Measurements from ENCODE around the gene UBE2J2. TPM values are rescaled to one million over a fixed set of nuclear protein-coding genes. Genes with fewer than 3 reads are reported as not detected.
"Not testable (repeated sequence)": the region's sequence is repeated elsewhere in the genome, so short reads cannot be mapped to it uniquely, and the experiment has no call there.

UBE2J2 gene
- polyA plus RNA-seq, 3 donors = 51.7 to 58.8 (median 54.6) TPM

DNA sequence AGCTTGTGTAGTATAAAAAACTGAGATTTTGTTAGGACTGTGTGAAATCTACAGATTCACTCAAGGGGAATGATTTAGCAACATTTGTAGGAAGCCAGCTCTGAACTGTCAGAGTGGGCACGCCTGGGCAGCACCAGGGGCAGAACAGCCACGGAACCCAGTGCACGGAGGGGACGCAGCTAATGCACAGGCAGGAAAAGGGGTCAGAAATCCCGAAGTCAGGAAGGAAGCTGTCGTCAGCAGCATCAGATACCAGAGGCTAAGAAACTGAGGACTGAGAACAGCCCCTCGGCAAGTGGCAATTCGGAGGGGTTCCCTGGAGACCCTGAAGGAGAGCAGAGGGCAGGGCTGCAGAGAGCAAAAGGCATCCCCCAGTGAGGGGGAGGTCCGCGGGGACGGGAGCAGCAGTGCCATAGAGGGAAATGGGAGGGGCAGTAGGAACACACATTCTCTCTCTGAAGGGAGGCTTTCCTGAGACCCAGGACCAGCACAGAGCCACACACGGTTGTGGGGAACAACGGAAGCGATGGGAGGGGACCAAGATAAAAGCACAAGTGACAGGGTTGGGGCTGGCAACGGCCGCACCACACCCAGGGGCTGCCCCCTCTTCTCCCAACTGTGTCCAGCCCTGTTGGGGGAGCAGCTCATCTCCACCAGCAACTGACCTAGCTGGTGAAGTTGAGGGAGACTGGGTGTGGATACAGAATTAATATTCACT, 12.7 kb downstream of the UBE2J2 start:
- DNase-seq = no peak

DNA sequence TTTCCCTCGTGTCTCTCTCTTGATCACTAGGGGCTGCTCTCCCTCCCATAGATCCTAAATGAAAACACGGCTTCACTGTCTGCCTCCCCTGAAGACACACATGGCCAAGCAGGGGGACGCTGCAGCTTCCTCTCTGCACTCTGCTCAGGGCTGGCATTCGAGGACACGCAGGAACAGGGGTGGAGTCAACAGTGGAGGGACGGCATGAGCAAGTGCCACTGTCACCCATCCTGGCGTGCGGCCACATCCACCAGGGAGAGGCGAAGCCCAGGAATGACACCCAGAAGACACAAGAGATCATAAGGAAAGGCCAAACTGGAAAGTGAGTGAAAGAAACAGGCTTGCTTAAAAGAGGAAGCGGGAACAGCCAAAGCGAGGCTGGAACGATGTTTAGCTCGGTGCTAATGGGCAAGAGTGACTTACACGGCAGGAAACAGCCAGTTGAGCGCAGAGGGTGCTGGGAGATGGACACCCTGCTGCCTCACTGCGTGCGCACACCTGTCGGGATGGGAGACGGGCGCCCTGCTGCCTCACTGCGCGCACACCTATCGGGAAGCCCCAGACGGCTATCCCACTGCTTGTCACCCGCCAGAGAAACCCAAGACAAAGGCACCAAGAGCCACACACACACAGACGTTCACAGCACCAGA, 13.6 kb downstream of the UBE2J2 start:
- no peak for DNase-seq

DNA sequence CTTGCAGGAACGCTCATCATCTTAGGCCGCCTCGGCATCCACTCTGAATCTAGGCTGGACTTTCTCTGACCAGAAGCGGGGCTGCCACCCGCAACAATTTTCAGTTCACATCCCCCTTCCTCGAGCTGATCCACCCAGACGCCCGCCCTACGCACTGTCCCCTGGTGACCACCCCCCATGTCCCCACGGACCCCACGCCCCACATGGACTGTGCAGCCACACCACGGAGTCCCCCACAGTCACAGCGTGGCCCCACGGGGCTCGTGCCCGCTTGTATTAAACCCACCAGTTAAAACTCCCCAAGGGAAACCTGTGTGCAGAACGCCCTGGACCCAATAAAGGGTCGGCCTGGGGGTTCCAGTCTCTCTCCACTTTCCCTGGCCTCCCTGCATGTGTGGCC, 14.1 kb downstream of the UBE2J2 start:
- no peak for DNase-seq

DNA sequence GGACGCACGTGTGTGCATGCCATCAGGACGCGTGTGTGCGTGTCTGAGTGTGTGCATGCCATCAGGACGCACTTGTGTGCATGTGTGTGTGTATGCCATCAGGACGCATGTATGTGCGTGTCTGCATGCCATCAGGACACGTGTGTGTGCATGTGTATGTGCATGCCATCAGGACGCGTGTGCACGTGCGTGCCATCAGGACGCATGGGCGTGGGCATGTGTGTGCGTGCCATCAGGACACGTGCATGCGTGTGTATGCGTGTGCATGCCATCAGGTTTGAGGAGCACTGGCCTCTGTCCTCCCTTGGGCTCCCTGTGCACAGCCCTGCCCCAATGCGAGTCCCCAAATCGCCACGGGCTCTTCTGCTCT, 14.6 kb downstream of the UBE2J2 start:
- DNase-seq = no peak

DNA sequence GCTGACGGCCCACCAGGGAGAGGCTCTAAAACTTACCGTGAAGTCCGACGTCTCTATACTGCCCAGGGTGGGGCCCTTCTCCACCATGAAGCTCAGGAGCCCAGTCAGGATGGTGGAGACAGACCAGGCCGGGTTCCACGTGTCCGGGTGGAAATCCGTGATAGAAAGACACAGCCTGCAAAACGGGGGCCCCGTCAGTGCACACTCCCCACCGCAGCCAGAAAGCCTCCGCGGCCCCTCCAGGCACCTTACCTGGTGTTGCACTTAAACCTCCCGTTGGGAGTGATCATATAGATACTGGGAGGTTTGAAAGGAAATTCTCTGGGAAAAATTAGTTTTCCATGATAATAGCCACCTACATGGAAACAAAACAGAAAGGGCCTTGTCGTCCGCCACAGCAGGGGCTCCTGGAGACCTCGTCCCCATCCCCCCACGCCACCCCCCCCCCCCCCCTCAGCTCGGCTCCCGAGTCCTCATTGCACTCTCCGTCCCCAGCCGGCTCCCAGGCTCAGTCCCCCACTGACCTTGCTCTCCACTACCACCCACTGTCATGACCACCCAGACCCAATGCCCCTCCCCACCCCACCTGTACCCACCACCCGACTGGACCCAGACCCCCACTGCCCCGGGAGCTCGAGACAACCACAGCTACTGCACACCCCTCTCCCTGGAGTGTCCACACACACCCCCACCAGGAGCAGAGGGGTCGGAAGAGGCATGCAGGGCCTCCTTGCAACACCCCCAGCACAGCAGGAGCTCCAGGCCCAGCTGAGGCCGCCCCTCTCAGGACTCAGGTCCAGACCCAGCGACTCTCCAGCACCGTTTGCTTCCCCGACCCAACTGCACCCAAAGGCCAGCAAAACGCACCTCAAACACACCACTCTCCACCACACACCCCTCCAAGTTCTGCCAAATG, 16.4 kb downstream of the UBE2J2 start:
- no peak for DNase-seq

DNA sequence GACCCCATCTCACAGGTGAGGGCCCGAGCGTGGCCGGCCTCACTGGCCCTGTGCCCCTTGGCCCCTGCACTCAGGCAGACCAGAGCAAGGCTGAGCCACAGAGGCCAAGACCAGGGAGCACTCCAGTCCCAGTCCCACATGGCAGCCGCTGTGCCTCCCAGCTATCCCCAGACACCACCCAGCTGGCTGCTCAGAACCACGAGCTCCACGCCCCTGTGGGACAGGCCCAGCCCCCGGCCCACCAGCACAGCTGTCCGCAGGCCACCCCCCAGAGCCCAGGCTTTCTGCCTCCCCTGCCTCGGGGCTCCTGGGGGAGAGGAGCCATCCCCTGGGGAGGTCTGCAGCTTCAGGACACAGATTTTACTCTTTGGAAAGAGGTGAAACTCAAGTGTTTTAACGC, 18.0 kb downstream of the UBE2J2 start:
- no peak for DNase-seq

DNA sequence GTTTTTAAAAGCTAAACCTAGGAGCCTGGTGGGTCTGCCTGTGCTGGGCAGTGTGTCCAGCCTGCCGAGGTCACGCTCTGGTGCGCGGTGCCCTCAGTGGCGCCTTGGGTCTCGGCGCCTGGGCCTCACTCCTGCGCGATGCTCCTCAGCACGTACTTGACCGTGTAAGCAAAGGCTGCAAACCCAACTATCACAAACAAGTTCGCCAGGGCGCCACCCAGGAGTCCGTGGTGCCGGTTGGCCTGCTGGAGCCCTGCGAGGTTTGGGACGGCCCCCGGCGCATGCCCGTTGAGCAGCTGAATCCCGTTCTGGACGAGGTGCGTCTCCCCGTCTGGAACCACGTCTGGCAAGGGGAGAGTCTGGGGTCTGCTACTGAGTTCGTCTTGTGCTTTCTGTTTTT, 18.6 kb downstream of the UBE2J2 start:
- no peak for DNase-seq

DNA sequence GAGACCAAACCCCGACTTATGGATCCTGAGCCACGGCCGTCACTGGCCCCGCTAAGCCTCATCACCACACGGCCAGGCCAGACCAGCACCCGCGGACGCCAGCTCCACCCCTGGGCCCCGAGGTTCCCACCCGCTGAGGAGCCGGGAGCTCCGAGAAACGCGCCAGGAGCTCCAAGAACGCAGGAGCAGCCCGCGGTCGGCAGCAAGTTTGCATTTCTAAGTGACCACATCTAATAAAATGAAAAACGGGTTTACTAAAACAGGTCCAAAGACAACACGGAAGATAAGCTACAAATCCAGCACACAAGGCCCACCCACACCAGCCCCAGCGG, 19.0 kb downstream of the UBE2J2 start:
- DNase-seq = no peak

DNA sequence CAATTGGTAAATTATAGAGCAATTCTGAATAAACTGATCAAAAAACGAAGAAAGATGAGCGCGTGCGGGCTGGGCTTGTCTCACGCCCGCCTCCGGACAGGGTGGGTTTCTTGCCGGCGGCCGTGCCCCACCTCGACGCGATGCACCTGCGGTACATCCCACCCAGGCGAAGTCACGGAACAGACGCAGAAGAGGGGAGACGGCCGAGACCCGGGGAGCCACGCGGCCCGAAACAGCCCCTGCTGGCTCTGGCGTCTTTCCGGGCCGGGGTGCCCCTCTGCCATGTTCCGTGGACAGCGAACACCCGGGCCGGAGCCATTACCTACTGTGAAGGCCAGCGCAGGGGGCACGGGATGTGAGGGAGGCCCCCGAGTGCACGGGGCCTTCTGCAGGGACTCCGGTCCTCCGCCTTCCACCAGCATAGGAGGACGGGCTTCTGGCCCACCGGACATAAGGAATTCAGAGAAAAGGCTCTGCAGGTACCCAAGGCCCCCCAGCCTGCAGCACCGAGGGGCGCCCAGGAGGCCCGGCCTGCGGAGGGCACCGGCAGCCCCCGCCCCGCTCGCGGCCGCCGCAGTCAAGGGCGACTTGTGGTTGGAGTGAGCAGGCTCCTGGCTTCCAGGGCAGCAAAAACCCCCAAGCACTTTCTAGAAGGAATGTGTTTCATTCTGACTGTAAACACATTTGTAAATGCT, 19.5 kb downstream of the UBE2J2 start:
- no peak for DNase-seq

DNA sequence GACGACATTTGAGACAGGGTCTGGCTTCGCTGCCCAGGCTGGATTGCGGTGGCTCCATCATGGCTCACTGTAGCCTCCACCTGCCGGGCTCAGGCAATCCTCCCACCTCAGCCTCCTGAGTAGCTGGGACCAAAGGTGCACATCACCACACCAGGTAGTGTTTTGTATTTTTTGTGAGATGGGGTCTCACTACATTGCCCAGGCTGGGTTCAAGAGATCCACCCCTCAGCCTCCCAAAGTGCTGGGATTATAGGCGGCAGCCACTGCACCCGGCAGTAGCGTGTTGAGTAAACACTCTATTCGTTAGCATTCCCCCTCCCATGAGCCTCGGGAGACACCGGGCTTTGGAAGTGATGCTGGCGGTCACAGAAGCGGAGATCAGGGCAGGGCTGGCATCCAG, 20.3 kb downstream of the UBE2J2 start:
- DNase-seq = no peak

DNA sequence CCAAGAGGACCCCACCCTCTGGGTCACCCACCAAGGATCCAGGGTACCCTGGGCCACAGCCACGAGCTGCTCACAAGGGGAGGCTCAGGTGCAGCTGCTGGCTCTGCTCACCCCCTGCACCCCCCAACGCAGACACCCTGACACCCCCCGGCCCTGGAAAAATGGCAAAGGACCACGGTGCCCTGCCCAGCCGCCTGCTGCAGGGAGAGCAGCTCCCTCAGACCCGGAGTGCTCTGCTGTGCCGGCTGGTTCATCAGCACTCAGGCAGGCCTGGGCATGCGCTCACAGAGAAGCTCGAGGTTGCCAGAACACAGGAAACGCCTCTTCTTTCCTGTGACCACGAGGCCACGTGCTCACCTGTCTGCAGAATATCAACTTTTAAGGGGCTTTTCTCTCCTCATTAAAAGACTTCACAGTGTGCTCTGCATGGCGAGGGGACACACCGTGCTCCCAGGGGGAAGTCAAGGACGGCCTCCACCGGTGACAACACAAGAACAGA, 22.8 kb downstream of the UBE2J2 start:
- DNase-seq = no peak

DNA sequence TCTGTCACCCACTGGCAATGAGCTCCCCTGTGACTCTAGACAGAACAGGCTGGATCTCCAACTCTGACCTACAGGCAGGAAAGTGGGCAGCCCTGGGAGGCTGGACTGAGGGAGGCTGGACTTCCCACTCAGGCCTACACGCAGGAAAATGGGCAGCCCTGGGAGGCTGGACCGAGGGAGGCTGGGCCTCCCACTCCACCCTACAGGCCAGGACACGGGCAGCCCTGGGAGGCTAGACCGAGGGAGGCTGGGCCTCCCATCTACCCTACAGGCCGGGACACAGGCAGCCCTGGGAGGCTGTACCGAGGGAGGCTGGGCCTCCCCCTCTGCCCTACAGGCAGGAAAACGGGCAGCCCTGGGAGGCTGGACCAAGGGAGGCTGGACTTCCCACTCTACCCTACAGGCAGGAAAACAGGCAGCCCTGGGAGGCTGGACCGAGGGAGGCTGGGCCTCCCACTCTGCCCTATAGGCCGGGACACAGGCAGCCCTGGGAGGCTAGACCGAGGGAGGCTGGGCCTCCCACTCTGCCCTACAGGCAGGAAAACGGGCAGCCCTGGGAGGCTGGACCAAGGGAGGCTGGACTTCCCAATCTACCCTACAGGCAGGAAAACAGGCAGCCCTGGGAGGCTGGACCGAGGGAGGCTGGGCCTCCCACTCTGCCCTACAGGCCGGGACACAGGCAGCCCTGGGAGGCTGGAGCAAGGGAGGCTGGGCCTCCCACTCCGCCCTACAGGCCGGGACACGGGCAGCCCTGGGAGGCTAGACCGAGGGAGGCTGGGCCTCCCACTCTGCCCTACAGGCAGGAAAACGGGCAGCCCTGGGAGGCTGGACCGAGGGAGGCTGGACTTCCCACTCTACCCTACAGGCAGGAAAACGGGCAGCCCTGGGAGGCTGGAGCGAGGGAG, 25.4 kb downstream of the UBE2J2 start:
- DNase-seq = not testable (repeated sequence)

DNA sequence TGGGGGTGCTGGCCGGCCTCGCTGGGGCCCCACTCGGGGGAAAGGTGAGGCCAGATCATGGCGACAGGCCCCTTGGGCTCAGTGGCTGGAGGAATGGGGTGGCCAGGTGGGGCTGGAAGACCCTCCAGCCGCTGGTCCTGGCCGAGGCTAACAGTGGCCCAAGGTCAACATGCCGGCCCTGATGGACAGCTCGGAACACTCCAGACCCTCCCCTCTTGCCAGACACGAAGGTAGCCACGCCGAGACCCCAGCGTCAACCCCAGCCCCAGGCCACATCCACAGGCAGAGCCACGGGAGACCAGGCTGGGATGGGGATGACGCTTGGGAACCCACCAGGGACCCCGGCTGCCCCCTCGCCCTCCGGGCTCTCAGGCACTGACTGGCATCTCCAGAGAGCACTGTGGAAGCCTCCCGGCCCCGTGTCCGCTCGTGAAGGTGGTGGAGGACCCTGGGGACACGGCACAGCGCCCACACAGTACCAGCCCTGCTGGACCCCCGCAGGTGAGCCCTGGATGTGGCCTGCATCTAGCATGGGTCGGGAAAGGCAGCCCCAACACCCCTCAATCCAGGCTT, 26.2 kb downstream of the UBE2J2 start:
- no peak for DNase-seq

DNA sequence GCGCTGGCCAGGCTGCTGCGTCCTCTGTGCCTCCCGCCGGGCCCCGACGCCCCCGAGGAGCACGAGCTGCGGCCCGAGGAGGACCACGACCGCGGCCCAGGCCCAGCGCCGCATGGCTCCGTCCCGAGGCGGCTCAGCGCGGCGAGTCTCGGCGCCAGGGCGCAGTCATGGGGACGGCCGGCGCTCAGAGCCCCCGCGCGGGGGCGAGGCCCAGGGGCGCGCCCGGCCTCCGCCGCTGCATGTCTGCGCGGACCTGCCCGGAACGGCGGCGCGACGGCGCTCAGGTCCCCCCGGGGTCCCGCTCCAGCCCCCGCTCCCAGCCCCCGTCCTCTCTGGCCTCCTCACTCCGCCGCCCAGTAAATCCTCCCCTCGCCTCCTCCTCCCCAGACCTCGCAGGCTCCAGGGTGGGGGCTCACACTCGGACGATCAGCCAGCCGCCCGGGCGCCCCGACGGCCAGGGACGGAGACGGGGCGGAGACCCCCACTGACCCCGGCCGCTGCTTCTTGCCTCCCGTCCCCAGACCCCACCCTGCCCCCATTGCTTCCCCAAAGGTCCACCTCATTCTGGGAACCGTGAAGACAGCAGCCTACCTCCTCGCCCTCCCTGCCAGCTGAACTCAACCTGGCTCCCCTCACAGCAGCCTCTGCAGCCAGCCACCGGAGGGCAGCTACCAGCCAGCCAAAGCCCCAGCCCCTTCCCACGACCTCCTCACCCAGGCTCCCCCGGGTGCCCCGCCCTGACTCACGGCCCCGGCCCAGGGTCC, 26.9 kb downstream of the UBE2J2 start, which contains the start of gene C1QTNF12:
Gene C1QTNF12 (minus strand): TSS at position 146 of the 764 bp plus-strand sequence. CDS start 32 bp downstream, at position 114.
- no peak for DNase-seq

DNA sequence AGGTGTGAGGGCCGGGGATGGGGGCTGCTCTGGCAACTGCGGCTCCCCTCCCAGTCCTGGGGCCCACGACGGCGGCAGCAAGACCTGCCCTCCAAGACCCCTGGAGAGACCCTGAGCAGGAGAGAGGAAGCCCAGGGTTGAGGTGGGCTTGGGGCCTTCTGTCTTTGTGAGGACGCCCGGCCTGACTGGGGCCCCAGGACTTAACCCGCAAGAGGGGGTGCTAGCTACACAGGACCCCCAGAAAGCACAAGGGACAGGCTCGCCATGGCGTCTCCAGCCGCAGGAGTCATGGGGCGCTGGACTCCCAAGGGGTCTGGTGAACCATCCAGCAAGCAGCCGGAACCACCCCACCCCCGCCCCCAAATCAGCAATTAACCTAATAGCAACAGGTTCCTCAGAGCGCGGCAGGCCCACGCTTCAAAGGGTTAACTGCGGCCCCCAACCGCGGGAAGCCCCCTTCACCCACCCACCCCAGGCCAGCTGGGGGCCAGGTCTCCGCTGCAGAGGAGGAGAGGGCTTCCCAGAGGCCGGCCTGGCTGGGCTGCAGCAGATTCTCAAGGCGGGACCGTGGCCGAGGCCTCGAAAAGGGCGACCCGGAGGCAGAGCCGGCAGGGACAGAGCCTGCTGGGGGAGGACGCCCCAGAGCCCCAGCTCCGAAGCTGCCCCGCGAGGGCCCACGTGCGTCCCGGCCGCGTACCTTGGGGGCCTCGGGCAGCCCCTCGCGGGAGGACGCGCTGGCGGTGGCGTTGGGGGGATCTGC, 27.7 kb downstream of the UBE2J2 start:
- DNase-seq = no peak

DNA sequence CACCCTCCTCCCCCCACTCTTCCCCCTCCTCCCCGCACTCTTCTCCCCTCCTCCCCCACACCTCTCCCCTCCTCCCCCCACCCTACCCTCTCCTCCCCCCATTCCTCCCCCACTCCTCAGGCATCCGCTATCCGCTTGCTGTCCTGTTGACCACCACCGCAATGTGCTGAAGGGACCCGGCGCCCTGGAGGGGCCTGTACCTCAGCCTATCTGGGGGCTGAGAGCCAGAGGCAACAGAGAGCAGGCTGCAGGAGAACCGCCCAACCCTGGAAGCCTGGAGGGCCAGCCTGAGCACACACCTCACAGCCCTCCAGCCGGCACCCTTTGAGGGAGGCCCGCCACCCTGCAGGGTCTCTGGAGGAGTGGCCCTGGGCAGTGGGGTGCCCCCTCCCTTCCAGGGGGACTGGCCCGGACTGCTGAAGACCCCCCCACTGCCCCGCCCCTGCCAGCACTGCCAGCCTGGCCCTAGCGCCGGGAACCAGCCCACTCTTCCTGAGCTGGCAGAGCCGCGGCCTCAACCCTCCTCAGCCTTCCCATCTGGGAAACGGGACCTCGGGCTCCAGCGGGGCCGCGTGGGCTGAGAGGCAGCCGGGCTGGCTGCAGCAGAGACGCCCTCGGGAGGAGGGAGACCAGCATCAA, 28.4 kb downstream of the UBE2J2 start:
- no peak for DNase-seq

DNA sequence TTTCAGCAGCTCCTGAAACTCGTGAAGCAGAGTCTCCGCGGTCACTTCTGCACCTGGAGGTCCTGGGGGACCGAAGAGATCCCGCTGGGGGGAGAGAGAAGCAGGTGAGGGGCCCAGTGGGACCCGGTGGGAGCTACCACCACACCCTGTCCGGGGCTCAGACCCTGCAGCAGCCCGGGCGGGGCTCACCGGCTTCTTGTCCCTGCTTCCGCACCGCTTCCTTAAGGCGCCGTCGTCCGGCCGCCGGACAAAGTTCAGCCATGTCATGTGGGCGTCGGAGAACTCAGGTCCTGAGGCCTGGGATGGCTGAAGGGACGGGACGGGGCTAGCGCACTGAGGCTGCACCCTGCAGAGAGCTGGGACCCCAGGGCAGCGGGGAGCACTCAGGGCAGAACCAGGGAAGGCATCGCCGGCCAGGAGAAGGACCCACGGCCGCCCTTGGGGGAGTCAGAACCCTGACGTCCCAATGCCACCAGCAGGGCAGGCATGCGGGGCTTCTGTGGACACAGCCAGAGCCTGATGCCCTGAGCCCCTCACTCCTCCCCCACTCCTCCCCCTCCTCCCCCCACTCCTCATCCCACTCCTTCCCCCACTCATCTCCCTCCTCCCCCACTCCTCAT, 29.4 kb downstream of the UBE2J2 start:
- DNase-seq = no peak

DNA sequence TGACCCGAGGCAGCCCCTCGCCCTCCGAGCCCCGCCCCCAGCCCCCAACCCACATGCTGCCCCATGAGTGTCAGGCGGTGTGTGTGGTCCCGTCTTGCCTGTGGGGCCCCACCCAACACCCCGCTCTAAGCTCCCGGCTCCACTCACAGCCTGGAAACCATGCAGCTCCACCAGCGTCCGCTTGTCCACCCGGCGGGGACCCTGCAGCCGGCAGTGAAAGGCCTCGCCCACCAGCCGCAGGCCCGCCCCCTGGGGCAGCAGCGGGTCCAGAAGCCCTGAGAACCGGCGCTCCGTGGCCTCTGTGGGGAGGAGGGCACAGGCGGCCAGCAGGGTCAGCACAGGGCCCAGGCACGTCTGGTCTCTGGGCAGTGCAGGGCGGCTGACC, 29.9 kb downstream of the UBE2J2 start:
- no peak for DNase-seq
